GM18499 (cell line): ENCODE measurements around the gene AMBP.
"Not testable (repeated sequence)": the region's sequence is repeated elsewhere in the genome, so short reads cannot be mapped to it uniquely, and the experiment has no call there.

Experiments
- ATAC-seq: cut with Tn5 transposase; IDR thresholded peaks from one replicate; pipeline ENCODE4 v1.9.1; 2021; ENCODE audit warnings: moderate number of reproducible peaks; ENCODE audit not compliant: insufficient read depth, unreplicated experiment

AMBP gene

GRCh38 chr9:114055061-114055460 is 23.0 kb downstream of the AMBP start:
- no peak for ATAC-seq

DNA sequence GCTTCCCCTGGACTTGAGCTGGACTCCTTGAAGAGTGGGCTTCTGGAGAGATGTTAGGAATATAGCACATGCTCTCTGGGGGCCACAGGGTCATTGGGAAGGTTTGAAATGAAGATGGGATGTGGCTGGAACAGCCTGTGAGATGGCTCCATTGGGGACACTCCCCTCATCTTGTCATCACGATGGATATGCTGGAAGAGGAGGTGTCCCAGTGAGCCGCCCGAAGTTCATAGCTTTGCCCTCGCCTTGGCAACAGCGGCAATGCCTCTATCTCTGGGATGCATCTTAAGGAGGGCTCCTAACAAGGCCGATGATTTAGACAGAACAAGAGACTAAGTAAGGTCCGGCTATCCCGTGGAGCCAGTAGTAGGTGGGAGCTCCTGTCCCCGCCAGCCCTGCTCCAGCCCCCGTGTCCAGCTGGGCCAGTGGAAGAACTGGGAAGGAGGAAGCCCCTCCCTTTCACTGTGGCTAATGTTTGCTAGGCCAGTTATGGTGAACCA is 23.9 kb downstream of the AMBP start:
- no peak for ATAC-seq

GRCh38 chr9:114053246-114054005 is 24.7 kb downstream of the AMBP start:
- ATAC-seq, result no peak

DNA sequence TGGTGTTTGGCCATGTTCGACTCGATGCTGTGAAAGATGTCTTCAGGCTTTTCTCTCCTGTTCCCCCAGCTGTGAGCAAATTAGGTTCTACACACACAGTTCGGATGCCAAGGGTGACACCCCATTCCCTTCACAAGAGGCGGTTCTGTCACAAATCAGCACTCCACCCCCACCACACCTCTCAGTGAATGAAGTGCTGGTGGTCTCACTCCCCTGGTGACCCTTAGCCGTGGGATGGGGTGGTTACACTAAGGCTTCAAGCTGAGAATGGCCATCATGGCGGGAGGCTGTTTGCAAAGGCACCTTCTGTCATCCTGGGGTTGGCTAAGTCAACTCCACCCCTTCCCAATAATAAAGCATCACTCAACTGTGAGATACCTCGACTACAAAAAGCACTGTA is 26.4 kb downstream of the AMBP start:
- no peak for ATAC-seq

- ATAC-seq, result no peak
Observed at GRCh38 chr9:114051281-114051680, 26.8 kb downstream of the AMBP start.

DNA sequence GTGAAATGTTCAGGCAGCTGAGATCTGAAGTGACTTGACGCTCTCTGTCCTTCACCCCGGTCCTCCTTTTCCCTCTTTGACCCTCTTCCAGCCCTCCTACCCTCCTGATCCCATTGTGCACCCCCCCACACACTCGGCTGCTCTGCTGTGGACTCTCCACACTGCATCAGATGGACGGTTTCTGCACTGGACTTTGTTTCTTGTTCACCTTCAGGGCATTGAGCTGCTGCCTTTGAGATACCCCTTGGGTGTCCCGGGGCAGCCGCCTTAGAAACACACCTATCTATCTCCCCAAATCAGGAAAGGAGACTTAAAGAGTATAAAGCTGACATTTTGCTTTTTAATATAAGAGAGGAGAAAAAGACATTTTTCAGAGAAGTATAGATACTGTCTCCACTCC is 27.5 kb downstream of the AMBP start:
- no peak for ATAC-seq

GRCh38 chr9:114050226-114050568 is 27.9 kb downstream of the AMBP start:
- ATAC-seq, result no peak

- ATAC-seq, result no peak
Observed at GRCh38 chr9:114049441-114050225, 28.5 kb downstream of the AMBP start.

- ATAC-seq, result no peak
Observed at GRCh38 chr9:114048533-114049415, 29.3 kb downstream of the AMBP start.

DNA sequence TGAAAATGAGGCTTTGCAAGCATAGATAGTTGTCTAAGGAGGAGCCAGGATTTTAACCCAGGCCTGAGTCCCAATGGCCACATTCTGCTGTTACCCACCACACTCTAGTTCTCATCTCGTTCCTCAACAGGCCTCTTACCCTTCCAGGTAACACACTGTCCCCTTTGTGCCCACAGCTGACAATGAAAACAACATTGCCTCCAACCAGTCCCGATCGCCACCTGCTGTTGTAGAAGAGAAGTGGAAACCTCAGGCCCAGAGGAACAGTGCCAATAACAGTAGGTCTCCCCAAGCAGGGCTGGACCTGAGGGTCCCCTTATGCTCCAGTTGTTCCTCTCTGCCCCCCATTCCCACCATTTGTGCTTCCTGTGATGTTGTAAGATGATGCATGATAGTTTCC is 30.4 kb downstream of the AMBP start:
- ATAC-seq, result no peak

DNA sequence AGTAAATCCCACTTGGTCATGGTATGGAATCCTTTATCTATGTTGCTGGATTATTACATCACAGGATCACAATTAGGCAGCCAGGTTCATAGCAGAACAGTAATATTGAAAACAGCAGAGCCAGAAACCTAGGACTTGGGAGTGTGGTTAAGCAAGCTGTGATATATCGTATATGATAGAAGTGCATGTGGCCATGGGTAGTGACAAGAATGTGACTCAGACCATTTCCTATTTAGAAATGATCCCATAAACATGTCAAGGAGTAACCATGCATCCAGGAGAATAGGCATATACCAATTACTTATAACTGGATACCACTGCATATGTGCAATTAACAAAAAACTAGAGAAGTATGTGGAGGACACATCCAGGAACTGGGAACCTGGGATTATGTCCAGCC is 31.2 kb downstream of the AMBP start:
- no peak for ATAC-seq

GRCh38 chr9:114046237-114046755 is 31.8 kb downstream of the AMBP start:
- ATAC-seq, result no peak

DNA sequence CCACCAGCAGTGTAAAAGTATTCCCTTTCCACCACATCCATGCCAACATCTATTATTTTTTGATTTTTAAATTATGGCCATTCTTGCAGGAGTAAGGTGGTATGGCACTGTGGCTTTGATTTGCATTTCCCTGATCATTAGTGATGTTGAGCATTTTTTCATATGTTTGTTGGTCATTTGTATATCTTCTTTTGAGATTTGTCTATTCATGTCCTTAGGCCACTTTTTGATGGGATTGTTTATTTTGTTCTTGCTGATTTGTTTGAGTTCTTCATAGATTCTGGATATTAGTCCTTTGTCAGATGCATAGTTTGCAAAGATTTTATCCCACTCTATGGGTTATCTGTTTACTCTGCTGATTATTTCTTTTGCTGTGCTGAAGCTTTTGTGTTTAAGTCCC is 34.4 kb downstream of the AMBP start:
- not testable (repeated sequence) for ATAC-seq

GRCh38 chr9:114039484-114039883 is 38.6 kb downstream of the AMBP start:
- no peak for ATAC-seq

DNA sequence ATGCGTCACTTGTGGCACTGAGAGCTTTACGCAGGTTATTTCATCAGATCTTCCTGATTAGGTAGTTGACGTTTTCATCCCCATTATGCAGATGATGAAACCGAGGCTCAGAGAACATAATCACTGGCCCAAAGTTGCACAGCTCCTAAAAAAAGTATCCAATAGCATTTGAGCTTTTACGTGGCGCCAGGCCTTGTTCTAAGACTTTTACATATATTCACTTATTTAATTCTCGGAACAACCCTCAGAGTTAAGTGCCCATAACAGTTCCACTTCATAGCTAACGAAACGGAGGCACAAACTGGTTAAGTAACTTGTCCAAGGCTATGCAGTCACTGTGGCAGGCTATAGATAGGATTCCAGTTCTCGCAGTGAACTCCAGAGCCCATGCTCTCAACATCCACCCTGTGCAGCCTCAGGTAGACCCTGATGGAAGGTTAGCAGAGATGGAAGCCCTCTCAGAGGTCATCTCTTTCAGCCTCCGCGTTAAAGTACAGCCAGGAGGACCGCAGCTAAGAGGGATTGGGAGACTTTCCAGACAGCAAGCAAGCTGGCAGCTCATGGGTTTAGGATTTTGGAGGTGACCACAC is 39.3 kb downstream of the AMBP start:
- ATAC-seq, result no peak

- ATAC-seq, result no peak
Observed at GRCh38 chr9:114037961-114038723, 40.0 kb downstream of the AMBP start.

DNA sequence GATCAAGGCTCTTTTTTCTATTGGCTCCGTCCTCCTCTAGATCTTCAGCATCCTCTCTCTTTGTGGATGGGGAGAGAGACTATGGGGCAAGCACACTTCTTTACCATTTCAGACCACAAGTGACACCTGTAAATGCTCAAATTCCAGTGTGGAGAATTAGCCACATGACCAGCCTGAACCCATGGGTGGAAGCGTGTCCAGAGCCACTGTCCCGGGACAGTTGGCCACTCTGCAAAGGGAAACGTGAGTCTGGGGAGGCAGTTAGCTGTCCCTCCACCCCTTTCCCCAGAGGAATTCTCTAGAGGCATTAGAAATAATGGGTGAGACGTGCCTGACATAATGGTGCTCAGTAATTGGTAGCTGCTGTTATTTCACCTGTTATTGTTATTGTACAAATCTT is 40.9 kb downstream of the AMBP start:
- ATAC-seq, result no peak

GRCh38 chr9:114035845-114036801 is 42.0 kb downstream of the AMBP start:
- no peak for ATAC-seq
